GM12872 (cell line): ENCODE measurements around the gene DHRS12.

Experiments
- TF ChIP-seq, protein P1 (sequence below): IDR thresholded peaks from 3 replicates; pipeline ENCODE4 v1.5.1; 2011; ENCODE audit warnings: low read depth, mild to moderate bottlenecking, low read length, moderate library complexity; ENCODE audit not compliant: insufficient read depth

DHRS12 gene

DNA sequence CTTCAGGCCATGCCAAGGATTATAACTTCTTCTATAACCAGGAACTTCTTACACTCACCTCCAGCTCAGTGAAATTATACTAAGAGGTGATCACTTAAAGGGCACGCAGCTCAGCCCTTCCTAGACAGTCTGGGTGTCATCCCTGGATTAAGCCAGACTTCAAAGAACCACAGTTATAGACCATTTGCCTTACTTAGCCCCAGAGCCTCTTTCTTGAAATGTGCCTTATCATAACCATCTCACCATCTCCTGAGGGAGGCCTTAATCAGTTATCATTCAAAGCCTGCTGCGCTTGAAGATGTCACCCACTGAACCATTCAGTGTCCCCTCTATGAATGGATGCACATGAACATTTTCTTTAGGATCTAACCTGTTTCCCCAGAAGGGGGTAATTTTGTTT lies 10.1 kb upstream of the DHRS12 start:
- TF ChIP-seq, protein P1, sequence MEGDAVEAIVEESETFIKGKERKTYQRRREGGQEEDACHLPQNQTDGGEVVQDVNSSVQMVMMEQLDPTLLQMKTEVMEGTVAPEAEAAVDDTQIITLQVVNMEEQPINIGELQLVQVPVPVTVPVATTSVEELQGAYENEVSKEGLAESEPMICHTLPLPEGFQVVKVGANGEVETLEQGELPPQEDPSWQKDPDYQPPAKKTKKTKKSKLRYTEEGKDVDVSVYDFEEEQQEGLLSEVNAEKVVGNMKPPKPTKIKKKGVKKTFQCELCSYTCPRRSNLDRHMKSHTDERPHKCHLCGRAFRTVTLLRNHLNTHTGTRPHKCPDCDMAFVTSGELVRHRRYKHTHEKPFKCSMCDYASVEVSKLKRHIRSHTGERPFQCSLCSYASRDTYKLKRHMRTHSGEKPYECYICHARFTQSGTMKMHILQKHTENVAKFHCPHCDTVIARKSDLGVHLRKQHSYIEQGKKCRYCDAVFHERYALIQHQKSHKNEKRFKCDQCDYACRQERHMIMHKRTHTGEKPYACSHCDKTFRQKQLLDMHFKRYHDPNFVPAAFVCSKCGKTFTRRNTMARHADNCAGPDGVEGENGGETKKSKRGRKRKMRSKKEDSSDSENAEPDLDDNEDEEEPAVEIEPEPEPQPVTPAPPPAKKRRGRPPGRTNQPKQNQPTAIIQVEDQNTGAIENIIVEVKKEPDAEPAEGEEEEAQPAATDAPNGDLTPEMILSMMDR: no peak

DNA sequence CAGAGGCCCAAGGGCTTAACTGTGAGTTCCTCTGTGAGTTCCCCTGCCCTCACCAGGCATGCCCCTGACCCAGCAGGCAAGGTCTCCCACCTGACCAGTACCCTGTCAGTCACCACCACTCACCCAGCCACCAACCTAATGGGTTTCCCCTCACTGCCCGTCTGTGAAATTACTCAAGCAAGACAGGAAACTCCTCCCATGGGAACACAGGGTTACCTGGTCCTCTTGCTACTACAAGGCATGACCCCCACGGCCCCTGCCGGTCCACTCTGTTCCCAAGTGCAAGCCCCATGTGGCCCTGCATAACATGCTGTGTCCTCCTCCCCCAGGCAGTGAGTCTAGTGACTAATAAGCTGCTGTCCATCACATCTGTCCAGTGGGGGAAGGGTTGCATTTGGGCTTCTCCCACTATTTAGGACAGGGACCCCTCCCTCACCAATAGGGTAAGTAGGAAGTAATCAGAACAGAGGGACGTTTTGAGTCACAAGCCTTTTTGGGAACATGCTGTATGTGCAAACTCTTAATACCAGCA lies 8.0 kb upstream of the DHRS12 start:
- TF ChIP-seq, protein P1: no peak

DNA sequence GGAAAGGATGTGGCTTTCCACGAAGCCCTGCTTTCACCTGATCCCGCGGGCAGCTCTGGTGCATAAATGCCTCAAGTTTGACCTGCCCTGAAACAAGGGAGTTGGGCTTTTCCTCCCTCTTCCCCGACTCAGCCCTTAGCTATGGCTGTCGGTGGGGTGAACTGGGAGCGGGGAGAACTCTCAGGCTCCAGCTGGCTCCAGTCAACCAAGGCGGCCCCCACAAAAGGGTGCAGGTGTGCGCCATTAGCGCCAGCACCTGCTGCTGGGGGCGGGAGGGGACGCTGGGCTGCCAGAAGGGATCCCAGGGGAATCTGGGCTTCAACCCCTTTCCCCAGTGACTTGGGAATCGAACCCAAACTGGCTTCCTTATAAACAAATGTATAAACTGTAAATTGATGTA lies 7.1 kb upstream of the DHRS12 start:
- TF ChIP-seq, protein P1: no peak

DNA sequence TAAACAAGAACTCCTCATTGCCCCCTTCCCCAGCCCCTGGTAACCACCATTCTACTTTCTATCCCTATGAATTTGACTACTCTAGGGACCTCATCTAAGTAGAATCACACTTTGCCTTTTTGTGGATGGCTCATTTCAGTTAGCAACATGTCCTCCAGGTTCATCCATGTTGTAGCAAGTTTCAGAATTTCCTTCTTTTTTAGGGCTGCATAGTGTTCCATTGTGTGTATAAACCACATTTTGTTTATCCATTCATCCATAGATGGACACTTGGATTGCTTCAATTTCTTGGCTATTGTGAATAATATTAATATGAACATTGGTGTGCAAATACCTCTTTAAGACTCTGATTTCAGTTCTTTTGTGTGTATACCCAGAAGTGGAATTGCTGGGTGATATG lies 4.8 kb upstream of the DHRS12 start:
- TF ChIP-seq, protein P1: no peak

DNA sequence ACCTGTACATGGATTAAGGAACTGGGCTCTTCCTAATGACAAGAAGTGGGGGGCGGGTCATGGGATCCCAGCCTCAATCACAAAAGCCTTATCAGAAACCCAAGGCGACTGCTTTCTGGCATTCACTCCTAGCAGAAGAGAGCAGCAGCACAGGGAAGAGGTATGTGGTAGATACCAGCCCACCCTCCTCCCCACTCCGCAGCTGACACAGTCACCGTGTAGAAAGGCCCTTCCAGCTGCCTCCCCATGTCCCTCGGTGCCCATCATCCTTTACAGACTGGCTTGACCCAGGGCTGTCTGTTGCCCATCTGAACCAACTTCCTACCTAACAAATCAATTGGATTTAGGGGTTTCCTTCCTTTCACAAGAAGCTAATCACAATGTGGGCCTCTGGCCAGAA lies 3.1 kb upstream of the DHRS12 start:
- TF ChIP-seq, protein P1: no peak

DNA sequence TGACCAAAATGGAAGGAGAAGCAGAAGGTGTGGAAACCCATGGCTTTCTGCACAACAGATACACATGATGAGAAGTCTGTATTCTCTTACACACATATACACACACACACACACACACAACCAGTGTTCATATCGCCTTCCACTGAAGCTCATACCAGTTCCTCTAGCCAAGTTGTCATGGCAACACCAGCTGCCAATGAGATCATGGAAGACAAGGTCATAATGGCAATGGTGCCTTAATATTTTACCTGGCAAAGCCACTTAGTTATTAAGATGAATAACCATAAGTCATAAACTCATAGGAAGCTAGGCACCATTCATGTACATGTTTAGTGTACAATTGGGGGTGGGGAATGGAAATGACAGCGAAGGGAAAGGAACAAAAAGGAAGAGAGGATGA lies 2.6 kb upstream of the DHRS12 start:
- TF ChIP-seq, protein P1: no peak

DNA sequence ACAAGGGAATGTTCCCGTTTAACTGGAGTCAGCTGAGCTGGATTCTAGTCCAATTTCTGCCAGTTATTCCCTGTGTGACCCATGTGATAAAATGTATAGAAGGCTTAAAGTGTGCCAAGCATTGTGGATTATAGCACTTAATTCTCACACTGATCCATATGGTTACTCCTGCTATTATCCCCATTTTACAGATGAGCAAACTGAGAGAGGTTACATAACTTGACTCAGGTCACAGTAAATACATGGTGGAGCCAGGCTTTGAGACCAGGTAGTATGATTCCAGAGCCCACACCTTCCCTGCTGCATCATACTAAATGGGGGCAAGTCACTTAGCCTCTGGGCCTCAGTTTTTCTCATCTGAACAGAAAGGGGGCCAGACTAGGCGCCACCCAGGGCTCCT lies 2.0 kb upstream of the DHRS12 start:
- TF ChIP-seq, protein P1: no peak
